Lung (tissue), 12 donors: ENCODE data around the gene LRRTM4. TPM values are rescaled to one million over a fixed set of nuclear protein-coding genes. Genes with fewer than 3 reads are reported as not detected.

ENCODE experiments used
- ATAC-seq: fragments of 200-7000 bp; cut with Tn5 transposase; one replicate; pipeline ENCODE4 v1.9.1; 2020; ENCODE audit warnings: moderate number of reproducible peaks; ENCODE audit not compliant: insufficient read depth, low FRiP score
- DNase-seq, 3 donors: peaks; one replicate each; pipeline ENCODE4 v3.0.0-alpha.2; 2013 to 2017
- H3K27ac ChIP-seq, 2 donors: one replicate each; pipeline ENCODE4 v1.5.1; 2013; ENCODE audit warnings: mild to moderate bottlenecking in 2 of 2, moderate library complexity in 2 of 2, control low read depth in 1 of 2, inconsistent platforms in 1 of 2, low read depth in 1 of 2, low read length in 1 of 2
- H3K27me3 ChIP-seq, 3 donors: one replicate each; pipeline ENCODE4 v1.5.1; 2013; ENCODE audit warnings: low read length in 2 of 3; ENCODE audit not compliant: control insufficient read depth in 3 of 3, insufficient read depth in 3 of 3
- H3K36me3 ChIP-seq, 4 donors: one replicate each; pipeline ENCODE4 v1.5.1; 2013; ENCODE audit warnings: low read length in 4 of 4, mild to moderate bottlenecking in 1 of 4, moderate library complexity in 1 of 4; ENCODE audit not compliant: control insufficient read depth in 4 of 4, insufficient read depth in 4 of 4
- H3K4me1 ChIP-seq, 5 donors: one replicate each; pipeline ENCODE4 v1.5.1; 2013; ENCODE audit warnings: low read length in 5 of 5, mild to moderate bottlenecking in 2 of 5, moderate library complexity in 1 of 5; ENCODE audit not compliant: control insufficient read depth in 5 of 5, insufficient read depth in 5 of 5
- H3K4me3 ChIP-seq: one replicate; pipeline ENCODE4 v1.5.1; 2013; ENCODE audit warnings: mild to moderate bottlenecking, control low read depth, moderate library complexity
- H3K9ac ChIP-seq, 2 donors: one replicate each; pipeline ENCODE4 v1.5.1; 2013; ENCODE audit warnings: low read length in 2 of 2, control low read depth in 1 of 2; ENCODE audit not compliant: insufficient read depth in 1 of 2
- H3K9me3 ChIP-seq, 4 donors: one replicate each; pipeline ENCODE4 v1.5.1; 2013; ENCODE audit warnings: low read length in 3 of 4, mild to moderate bottlenecking in 1 of 4, moderate library complexity in 1 of 4; ENCODE audit not compliant: control insufficient read depth in 4 of 4, insufficient read depth in 3 of 4
- CTCF ChIP-seq: IDR thresholded peaks from 2 replicates; pipeline ENCODE4 v1.5.1; 2012; ENCODE audit warnings: mild to moderate bottlenecking; ENCODE audit errors: control extremely low read depth, extremely low read depth
- WGBS, 2 donors: extraction: QIAGEN DNeasy Blood & Tissue Kit; methylation state at CpG; one replicate each; pipeline ENCODE4 v1.1.7; 2013; 5-methylcytosine and 5-hydroxymethylcytosine counted together
- polyA plus RNA-seq, 2 donors: library from polyadenylated mRNA; stranded (reverse); fragments of 200-250 nt; gene quantifications; one replicate each; pipeline ENCODE4 v1.2.1, GENCODE V29; 2013
- total RNA-seq, 2 donors: library from RNA; depleted of rRNA in 1 of 2; stranded (reverse); fragments of >200 nt in 1 of 2; gene quantifications; one replicate each; pipeline ENCODE4 v1.2.1, GENCODE V29; 2014 to 2021
- donor health status: control.
- donor health status: control.
- donor health status: Bipolar disorder and iron deficiency.
- donor health status: healthy.
- donor health status: DM: yes; HTN: yes; CAD: no.

The LRRTM4 gene
- total and polyA plus RNA-seq, 4 donors = 0.08 to 9.2 (median 1.2) TPM; not detected in 1

DNA sequence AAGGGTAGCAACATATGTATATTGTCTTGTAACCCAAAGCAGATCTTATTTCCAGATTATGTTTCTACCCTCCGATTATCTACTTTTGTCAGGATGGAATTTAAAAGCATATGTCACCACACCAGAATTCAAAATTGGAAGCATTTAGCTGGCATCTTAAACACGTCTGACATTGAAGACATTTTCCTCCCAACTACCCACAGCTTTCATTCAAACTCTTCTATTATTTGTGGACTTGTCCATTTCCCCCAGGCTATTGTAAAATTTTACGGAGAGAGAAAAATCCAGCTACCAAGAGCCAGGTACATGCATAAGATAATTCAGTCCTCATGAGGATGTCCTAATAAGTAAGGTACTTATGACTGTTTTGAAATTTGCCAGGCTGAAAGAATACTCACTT is 659.3 kb downstream of the LRRTM4 start:
- no peaks in the 10 kb centered on the region for H3K4me1 ChIP-seq
- DNase-seq = no peak
- ATAC-seq = no peak

DNA sequence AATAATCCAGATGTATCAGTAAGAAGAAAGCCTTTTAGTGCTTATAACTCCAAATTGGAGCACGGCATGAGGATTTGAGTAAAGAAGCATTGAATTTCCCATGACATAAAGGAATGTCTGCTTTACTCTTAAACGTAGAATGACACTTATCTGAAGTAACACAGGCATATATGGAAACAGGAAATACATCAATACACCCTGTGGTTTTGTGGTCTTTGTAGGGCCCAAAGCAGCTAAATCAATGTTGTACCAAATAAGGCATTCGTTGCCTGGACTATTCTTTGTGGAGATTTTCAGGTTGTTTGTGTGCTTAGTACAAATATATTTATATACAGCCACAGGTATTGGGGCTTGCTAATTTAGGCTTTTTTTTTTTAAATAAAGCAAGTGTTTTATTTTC is 660.5 kb downstream of the LRRTM4 start:
- Histone ChIP-seq H3K27ac (no peak overlapping the region), H3K9ac (no peak overlapping the region), H3K4me3 (no peak overlapping the region), H3K4me1 (no peaks in the 10 kb centered on the region), H3K9me3 (no peaks in the 10 kb centered on the region), H3K27me3 (no peaks in the 10 kb centered on the region), H3K36me3 (no peaks in the 10 kb centered on the region)
- DNase-seq (no peak), ATAC-seq (no peak)
- no peak for TF ChIP-seq CTCF
- 20 to 25% methylated on average over 3 of the region's 3 CpGs for WGBS, 2 donors

More for the DNA sequence above, 659.3 kb downstream of the LRRTM4 start:
- H3K36me3 ChIP-seq = no peaks in the 10 kb centered on the region
- no peaks in the 10 kb centered on the region for H3K9me3 ChIP-seq
- H3K4me3 ChIP-seq = no peak overlapping the region
- TF ChIP-seq CTCF = no peak
- no peak overlapping the region for H3K27ac ChIP-seq
- no peak overlapping the region for H3K9ac ChIP-seq
- 72 to 78% methylated on average over 3 of the region's 3 CpGs for WGBS, 2 donors
- H3K27me3 ChIP-seq = no peaks in the 10 kb centered on the region

- TF ChIP-seq CTCF = no peak
- Histone ChIP-seq H3K4me3 (no peak overlapping the region), H3K9ac (no peak overlapping the region), H3K36me3 (no peaks in the 10 kb centered on the region), H3K9me3 (peaks cover 0 to 2% (median 0%) of the 10 kb centered on the region in 4 donors), H3K4me1 (no peaks in the 10 kb centered on the region), H3K27ac (no peak overlapping the region), H3K27me3 (no peaks in the 10 kb centered on the region)
- DNase-seq = no peak
- no peak for ATAC-seq
- WGBS, 2 donors = 52 to 64% methylated on average over 1 of the region's 1 CpG
Measured at GRCh38 chr2:76851000-76851399, 671.2 kb downstream of the LRRTM4 start.

GRCh38 chr2:76849086-76849485 is 673.1 kb downstream of the LRRTM4 start:
- Histone ChIP-seq H3K36me3 (no peaks in the 10 kb centered on the region), H3K27ac (no peak overlapping the region), H3K9ac (no peak overlapping the region), H3K27me3 (no peaks in the 10 kb centered on the region), H3K4me3 (no peak overlapping the region), H3K9me3 (peaks cover 0 to 2% (median 0%) of the 10 kb centered on the region in 4 donors), H3K4me1 (no peaks in the 10 kb centered on the region)
- ATAC-seq (no peak), DNase-seq (no peak)
- no peak for TF ChIP-seq CTCF
- 81 to 84% methylated on average over 1 of the region's 1 CpG for WGBS, 2 donors
